Small intestine (tissue), 7 donors: ENCODE measurements around the gene PLCH1. TPM values are rescaled to one million over a fixed set of nuclear protein-coding genes. Genes with fewer than 3 reads are reported as not detected.
"Not testable (repeated sequence)": the region's sequence is repeated elsewhere in the genome, so short reads cannot be mapped to it uniquely, and the experiment has no call there.

Experiments
- DNase-seq, 2 donors: peaks; one replicate each; pipeline versions ENCODE4 v3.0.0 to v3.0.0-alpha.2; 2013
- FAIRE-seq: peaks from 2 replicates; lab custom pipeline; 2012; peaks lifted over from hg19 to GRCh38; lab: Jason Lieb, UNC
- H3K27ac ChIP-seq, 3 donors: one replicate each; pipeline ENCODE4 v1.5.1; 2013; ENCODE audit warnings: low read length in 2 of 3, mild to moderate bottlenecking in 2 of 3, control low read depth in 1 of 3, inconsistent platforms in 1 of 3, low read depth in 1 of 3, moderate library complexity in 1 of 3
- H3K27me3 ChIP-seq, 3 donors: one replicate each; pipeline ENCODE4 v1.6.1; 2013; ENCODE audit warnings: low read length in 3 of 3, inconsistent platforms in 1 of 3; ENCODE audit not compliant: control insufficient read depth in 3 of 3, insufficient read depth in 3 of 3
- H3K36me3 ChIP-seq, 3 donors: one replicate each; pipeline ENCODE4 v1.6.1; 2013; ENCODE audit warnings: low read length in 3 of 3, inconsistent platforms in 1 of 3, low read depth in 1 of 3, mild to moderate bottlenecking in 1 of 3, moderate library complexity in 1 of 3; ENCODE audit not compliant: control insufficient read depth in 3 of 3, insufficient read depth in 2 of 3
- H3K4me1 ChIP-seq, 3 donors: one replicate each; pipeline ENCODE4 v1.6.1; 2013; ENCODE audit warnings: low read length in 2 of 3, inconsistent platforms in 1 of 3, low read depth in 1 of 3, mild to moderate bottlenecking in 1 of 3, moderate library complexity in 1 of 3; ENCODE audit not compliant: control insufficient read depth in 3 of 3, insufficient read depth in 2 of 3
- H3K4me3 ChIP-seq, 3 donors: one replicate each; pipeline ENCODE4 v1.5.1; 2013; ENCODE audit warnings: low read length in 3 of 3, control low read depth in 1 of 3, inconsistent platforms in 1 of 3, low read depth in 1 of 3, mild to moderate bottlenecking in 1 of 3, moderate library complexity in 1 of 3
- H3K9me3 ChIP-seq, 2 donors: one replicate each; pipeline ENCODE4 v1.6.1; 2013; ENCODE audit warnings: low read depth in 1 of 2, low read length in 1 of 2; ENCODE audit not compliant: control insufficient read depth in 2 of 2, insufficient read depth in 1 of 2
- WGBS, 3 donors: extraction: QIAGEN DNeasy Blood & Tissue Kit; methylation state at CpG; one replicate each; pipeline ENCODE4 v1.1.7; 2013; 5-methylcytosine and 5-hydroxymethylcytosine counted together
- polyA plus RNA-seq, 4 donors: library from polyadenylated mRNA; stranded (reverse) in 3 of 4; unstranded in 1 of 4; fragments of 200-250 nt in 3 of 4; fragments of 120-200 nt in 1 of 4; gene quantifications; one replicate each; pipeline versions ENCODE4 v1.2.1 to v1.2.3, GENCODE V29; 2013
- donor health status: healthy with polysubstance abuse.
- donor health status: control.
- donor health status: control.
- donor health status: Bipolar disorder and iron deficiency.
- donor health status: healthy.

PLCH1 gene
- polyA plus RNA-seq, 4 donors: 1.4 to 9.7 (median 2.8) TPM

DNA sequence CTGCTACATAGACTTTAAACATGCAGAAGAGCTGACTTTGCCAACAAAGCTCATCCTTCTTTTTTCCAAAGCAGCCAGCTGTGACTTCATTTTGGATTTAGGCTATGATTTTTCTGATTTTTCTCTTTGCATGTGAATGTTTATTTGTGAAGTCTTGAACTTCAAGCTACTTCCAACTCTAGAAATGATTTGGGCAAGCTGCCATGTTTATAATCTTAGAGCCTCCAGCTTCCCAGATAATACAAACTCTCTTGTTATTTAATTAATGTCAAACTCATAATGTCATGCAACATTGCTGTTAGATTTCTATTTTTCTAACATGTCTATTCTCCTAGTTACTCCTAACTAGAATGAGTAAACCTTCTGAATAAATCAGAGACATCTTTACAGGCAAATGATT is 106.4 kb downstream of the PLCH1 start:
- not testable (repeated sequence) for DNase-seq

DNA sequence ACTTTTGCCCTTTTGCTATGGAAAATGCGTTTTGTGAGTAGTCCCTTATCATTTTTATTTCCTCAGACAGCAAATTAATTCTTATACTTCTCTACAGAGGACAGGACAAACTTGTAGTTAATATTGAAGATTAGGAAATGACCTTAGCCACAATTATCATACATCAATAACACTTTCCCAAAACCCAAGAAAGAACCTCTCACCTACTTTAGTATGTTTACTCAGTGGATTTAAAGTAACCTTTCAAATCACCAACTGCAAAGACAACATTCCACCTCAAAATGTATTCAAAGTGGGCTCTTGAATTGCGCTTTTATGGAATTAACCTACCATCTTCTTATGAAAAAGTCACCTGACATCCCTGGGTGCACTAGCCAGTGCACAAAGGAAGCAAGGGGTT is 107.3 kb downstream of the PLCH1 start:
- Histone ChIP-seq H3K4me3 (no peak overlapping the region), H3K36me3 (peaks cover 0 to 5% (median 0%) of the 10 kb centered on the region in 3 donors), H3K27me3 (no peaks in the 10 kb centered on the region), H3K4me1 (no peaks in the 10 kb centered on the region), H3K9me3 (no peaks in the 10 kb centered on the region), H3K27ac (no peak overlapping the region)
- WGBS, 3 donors: 68 to 86% (median 85%) methylated on average over 2 of the region's 2 CpGs
- no peak for FAIRE-seq
- DNase-seq: no peak

More for the DNA sequence above, 106.4 kb downstream of the PLCH1 start:
- H3K9me3 ChIP-seq, FAIRE-seq, H3K4me1 ChIP-seq, H3K27ac ChIP-seq, H3K4me3 ChIP-seq, H3K27me3 ChIP-seq, H3K36me3 ChIP-seq: not testable (repeated sequence)

DNA sequence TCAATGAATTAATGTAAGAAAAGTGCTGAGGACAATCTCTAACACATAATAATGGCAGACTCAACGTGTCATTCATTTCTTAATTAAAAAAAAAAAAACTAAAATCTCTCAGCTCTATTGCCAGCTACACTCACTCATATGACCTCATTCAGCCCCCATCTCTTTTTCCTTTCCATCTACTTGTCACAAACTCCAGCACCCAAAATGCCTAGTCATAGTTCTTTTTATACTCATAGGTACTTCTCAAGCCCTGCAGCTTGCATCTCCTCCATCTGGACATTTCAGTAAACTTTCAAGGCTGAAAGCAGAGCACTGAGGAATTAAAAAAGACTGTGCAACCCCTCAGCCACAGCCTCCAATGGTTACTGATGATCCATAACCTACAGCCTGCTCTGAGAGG is 109.8 kb downstream of the PLCH1 start:
- Histone ChIP-seq H3K36me3 (peaks cover 0 to 5% (median 0%) of the 10 kb centered on the region in 3 donors), H3K27ac (no peak overlapping the region), H3K27me3 (no peaks in the 10 kb centered on the region), H3K4me3 (no peak overlapping the region), H3K4me1 (no peaks in the 10 kb centered on the region), H3K9me3 (no peaks in the 10 kb centered on the region)
- DNase-seq: no peak
- no peak for FAIRE-seq
- 78 to 91% (median 83%) methylated on average over 1 of the region's 1 CpG for whole genome bisulfite sequencing, 3 donors

DNA sequence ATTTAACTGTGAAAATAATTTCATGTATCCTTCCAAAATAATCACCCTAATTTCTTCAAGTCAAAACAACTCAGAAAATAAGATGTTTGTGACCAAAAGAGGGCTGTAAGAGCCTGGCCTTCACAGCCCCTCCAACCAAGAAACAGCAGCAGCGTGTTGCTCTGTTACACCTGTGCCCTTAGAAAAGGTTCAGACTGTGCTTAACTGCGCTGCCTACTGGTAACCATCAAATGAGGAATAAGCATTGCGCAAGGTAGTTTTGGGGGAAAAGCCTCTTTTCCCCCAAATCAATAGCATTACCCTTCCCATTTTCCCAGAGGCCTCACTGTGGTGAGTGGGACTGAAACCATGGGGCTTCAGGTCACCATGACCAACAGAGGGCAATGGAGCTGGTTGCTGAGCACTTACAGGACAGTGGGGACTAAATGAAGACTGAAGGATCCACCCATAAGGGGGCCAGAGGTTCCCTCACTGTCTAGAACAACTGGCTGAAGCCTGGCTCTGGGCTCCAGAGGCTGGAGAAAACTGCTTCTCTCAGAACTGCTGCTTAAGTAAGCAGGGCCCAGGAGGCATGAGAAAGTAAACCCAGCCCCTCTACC is 110.7 kb downstream of the PLCH1 start:
- no peak for DNase-seq
- no peak overlapping the region for H3K27ac ChIP-seq
- no peak overlapping the region for H3K4me3 ChIP-seq
- no peaks in the 10 kb centered on the region for H3K9me3 ChIP-seq
- WGBS, 3 donors: 91 to 100% (median 94%) methylated on average over 3 of the region's 3 CpGs
- H3K36me3 ChIP-seq: peaks cover 0 to 2% (median 0%) of the 10 kb centered on the region in 3 donors
- H3K27me3 ChIP-seq: no peaks in the 10 kb centered on the region
- FAIRE-seq: no peak
- no peaks in the 10 kb centered on the region for H3K4me1 ChIP-seq

DNA sequence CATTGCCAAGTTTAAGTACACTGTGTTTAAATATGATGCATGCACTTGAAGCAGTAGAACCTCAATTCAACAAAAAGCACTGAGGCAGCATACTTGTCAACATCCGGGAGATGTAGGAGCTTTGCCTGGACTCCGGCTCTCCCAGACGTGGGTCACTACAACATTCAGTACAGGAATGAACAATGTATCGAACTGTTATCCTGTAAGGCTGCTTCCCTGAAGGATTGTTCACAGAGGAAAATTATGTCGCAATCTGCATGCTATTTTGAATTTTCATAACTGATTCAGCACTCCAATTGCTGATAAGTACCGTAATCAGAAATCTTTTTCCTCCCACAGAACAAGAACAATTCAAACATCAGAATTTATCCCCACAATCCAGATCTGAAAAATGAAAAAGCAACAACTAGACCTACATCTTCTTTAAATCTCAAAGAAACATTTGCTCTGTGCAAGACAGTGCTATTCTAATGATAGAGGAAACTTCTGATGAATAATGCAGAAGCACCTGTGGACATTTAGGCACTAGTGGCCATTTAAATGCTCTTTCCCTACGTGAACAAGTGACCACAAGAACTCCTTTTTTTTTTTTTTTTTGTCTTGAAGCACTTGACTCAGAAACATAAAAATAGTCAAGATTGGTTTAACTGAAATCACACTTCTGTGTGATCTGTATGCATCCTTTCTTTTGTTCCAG is 113.4 kb downstream of the PLCH1 start:
- H3K27ac ChIP-seq: no peak overlapping the region
- no peaks in the 10 kb centered on the region for H3K4me1 ChIP-seq
- no peak overlapping the region for H3K4me3 ChIP-seq
- FAIRE-seq: no peak
- H3K36me3 ChIP-seq: no peaks in the 10 kb centered on the region
- peaks cover 0 to 2% of the 10 kb centered on the region in 2 donors for H3K9me3 ChIP-seq
- no peaks in the 10 kb centered on the region for H3K27me3 ChIP-seq
- DNase-seq: no peak
- 63 to 70% (median 63%) methylated on average over 7 of the region's 7 CpGs for WGBS, 3 donors

DNA sequence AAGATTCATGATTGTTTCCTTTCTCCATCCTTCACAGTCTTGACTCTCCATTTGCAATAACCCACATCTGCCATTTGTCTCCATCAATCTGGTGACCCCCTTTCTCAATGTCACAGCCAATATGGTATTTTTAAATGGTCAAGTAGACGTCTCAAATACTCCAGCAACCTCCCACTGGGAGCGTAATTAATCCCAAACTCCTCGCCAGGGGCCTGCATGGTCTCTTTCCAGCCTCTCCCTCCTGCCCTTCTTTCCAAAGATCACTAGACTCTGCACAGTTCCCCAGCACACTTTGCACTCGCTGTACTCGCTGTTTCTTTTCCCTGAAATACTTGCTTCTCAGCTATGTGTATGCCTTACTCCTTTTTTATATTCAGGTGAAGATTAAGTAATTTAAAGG is 115.3 kb downstream of the PLCH1 start:
- WGBS, 3 donors: 68 to 81% (median 78%) methylated on average over 5 of the region's 5 CpGs
- Histone ChIP-seq H3K9me3 (peaks cover 0 to 4% of the 10 kb centered on the region in 2 donors), H3K4me3 (no peak overlapping the region), H3K27me3 (no peaks in the 10 kb centered on the region), H3K4me1 (no peaks in the 10 kb centered on the region), H3K36me3 (no peaks in the 10 kb centered on the region), H3K27ac (no peak overlapping the region)
- no peak for FAIRE-seq
- no peak for DNase-seq

DNA sequence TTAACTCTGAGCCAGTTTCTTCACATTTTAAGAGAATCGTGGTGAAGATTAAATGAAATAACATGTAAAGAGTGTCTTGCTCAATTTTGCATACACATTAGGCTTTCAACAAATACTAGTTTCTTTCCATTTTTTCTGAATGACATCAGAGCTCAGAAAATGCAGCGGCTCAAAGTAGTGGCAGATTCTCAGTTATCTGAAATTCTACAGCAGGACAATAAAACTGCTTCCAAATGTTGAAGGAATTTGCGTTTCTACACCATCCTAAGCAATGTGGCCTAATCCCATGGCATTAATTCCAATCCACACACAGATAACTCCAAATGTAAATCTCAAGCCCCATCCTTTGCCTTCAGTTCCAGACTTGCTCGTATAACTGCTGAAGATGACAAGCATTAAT is 115.8 kb downstream of the PLCH1 start:
- Histone ChIP-seq H3K36me3 (no peaks in the 10 kb centered on the region), H3K4me3 (no peak overlapping the region), H3K27ac (no peak overlapping the region), H3K9me3 (peaks cover 0 to 4% of the 10 kb centered on the region in 2 donors), H3K27me3 (no peaks in the 10 kb centered on the region), H3K4me1 (no peaks in the 10 kb centered on the region)
- FAIRE-seq: no peak
- 76 to 88% (median 79%) methylated on average over 4 of the region's 4 CpGs for WGBS, 3 donors
- no peak for DNase-seq

DNA sequence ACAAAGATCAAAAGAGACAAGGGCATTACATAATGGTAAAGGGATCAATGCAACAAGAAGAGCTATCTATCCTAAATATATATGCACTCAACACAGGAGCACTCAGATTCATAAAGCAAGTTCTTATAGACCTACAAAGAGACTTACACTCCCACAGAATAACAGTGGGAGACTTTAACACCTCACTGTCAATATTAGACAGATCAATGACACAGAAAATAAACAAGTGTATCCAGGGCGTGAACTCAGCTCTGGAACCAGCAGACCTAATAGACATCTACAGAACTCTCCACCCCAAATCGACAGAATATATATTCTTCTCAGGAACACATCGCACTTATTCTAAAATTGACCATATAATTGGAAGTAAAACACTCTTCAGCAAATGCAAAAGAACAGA is 122.2 kb downstream of the PLCH1 start:
- H3K27me3 ChIP-seq, H3K4me3 ChIP-seq, DNase-seq, H3K27ac ChIP-seq, FAIRE-seq, H3K9me3 ChIP-seq, H3K36me3 ChIP-seq, H3K4me1 ChIP-seq: not testable (repeated sequence)
- WGBS, 3 donors: 70 to 74% (median 72%) methylated on average over 3 of the region's 3 CpGs
